Measurements from ENCODE around the gene NAPA. TPM values are rescaled to one million over a fixed set of nuclear protein-coding genes. Genes with fewer than 3 reads are reported as not detected.

The NAPA gene
- total and polyA plus RNA-seq, 9 donors, result 59.4 to 101 (median 95.0) TPM

GRCh38 chr19:47506459-47506858 is 8.4 kb downstream of the NAPA start:
- H3K9me3 ChIP-seq, result no peaks in the 10 kb centered on the region
- intact Hi-C loops (cut with DNase I), result no loop called here
- no peaks in the 10 kb centered on the region for H3K36me3 ChIP-seq
- H3K4me3 ChIP-seq, result no peak overlapping the region
- DNase-seq, result no peak
- H3K27ac ChIP-seq, result no peak overlapping the region
- TF ChIP-seq POLR2A (IDR thresholded peaks at IDR 0.05) (no peak), CTCF (IDR thresholded peaks at IDR 0.05) (no peak), EP300 (IDR thresholded peaks at IDR 0.05) (no peak)
- 81 to 83% (median 82%) methylated on average over 8 of the region's 8 CpGs for WGBS, 3 donors
- H3K27me3 ChIP-seq, result no peaks in the 10 kb centered on the region
- H3K4me1 ChIP-seq (ENCODE audit: insufficient read depth), result peaks cover 25% of the 10 kb centered on the region

GRCh38 chr19:47505506-47505905 is 9.4 kb downstream of the NAPA start:
- Histone ChIP-seq H3K4me1 (ENCODE audit: insufficient read depth) (peaks cover 17% of the 10 kb centered on the region), H3K27ac (no peak overlapping the region), H3K27me3 (no peaks in the 10 kb centered on the region), H3K9me3 (no peaks in the 10 kb centered on the region), H3K36me3 (no peaks in the 10 kb centered on the region), H3K4me3 (no peak overlapping the region)
- no peak for DNase-seq
- TF ChIP-seq POLR2A (IDR thresholded peaks at IDR 0.05) (no peak), EP300 (IDR thresholded peaks at IDR 0.05) (no peak), CTCF (IDR thresholded peaks at IDR 0.05) (no peak)
- 89 to 94% (median 94%) methylated on average over 6 of the region's 6 CpGs for WGBS, 3 donors
- intact Hi-C loops (cut with DNase I), result no loop called here

GRCh38 chr19:47503826-47504150 is 11.1 kb downstream of the NAPA start:
- DNase-seq, result no peak
- TF ChIP-seq POLR2A (IDR thresholded peaks at IDR 0.05), result no peak
- no peak for TF ChIP-seq EP300 (IDR thresholded peaks at IDR 0.05)
- TF ChIP-seq CTCF (IDR thresholded peaks at IDR 0.05), result no peak
- Histone ChIP-seq H3K9me3 (no peaks in the 10 kb centered on the region), H3K27ac (no peak overlapping the region), H3K36me3 (no peaks in the 10 kb centered on the region), H3K4me1 (ENCODE audit: insufficient read depth) (peaks cover 10% of the 10 kb centered on the region), H3K27me3 (no peaks in the 10 kb centered on the region), H3K4me3 (no peak overlapping the region)
- intact Hi-C loops (cut with DNase I), result no loop called here
- WGBS, 3 donors, result 71 to 89% (median 81%) methylated on average over 5 of the region's 5 CpGs

GRCh38 chr19:47503130-47503825 is 11.6 kb downstream of the NAPA start:
- TF ChIP-seq POLR2A (IDR thresholded peaks at IDR 0.05) (no peak), EP300 (IDR thresholded peaks at IDR 0.05) (no peak), CTCF (IDR thresholded peaks at IDR 0.05) (no peak)
- Histone ChIP-seq H3K27me3 (no peaks in the 10 kb centered on the region), H3K36me3 (no peaks in the 10 kb centered on the region), H3K4me1 (ENCODE audit: insufficient read depth) (peaks cover 6% of the 10 kb centered on the region), H3K4me3 (no peak overlapping the region), H3K9me3 (no peaks in the 10 kb centered on the region), H3K27ac (no peak overlapping the region)
- 92 to 97% (median 95%) methylated on average over 12 to 13 of the region's 13 CpGs for WGBS, 3 donors
- no peak for DNase-seq
- intact Hi-C loops (cut with DNase I), result no loop called here

All from ovary (tissue), 9 donors.